Neural crest cell (in vitro differentiated cells): Measurements from ENCODE around the gene TOR4A. TPM values are rescaled to one million over a fixed set of nuclear protein-coding genes. Genes with fewer than 3 reads are reported as not detected.

Experiments used
- DNase-seq: peaks from one replicate; pipeline ENCODE4 v3.0.0; 2021; ENCODE audit warnings: low read depth, mixed read lengths, low spot score
- H3K27ac Mint-ChIP-seq: one replicate; pipeline ENCODE4 v1.8.0; 2021; ENCODE audit warnings: mild to moderate bottlenecking, mixed read lengths; ENCODE audit not compliant: unreplicated experiment
- H3K27me3 Mint-ChIP-seq: 2 replicates; pipeline ENCODE4 v1.8.0; 2021; ENCODE audit warnings: low read depth, mild to moderate bottlenecking, mixed read lengths
- H3K36me3 Mint-ChIP-seq: 2 replicates; pipeline ENCODE4 v1.8.0; 2021; ENCODE audit warnings: low read depth, mild to moderate bottlenecking, mixed read lengths
- H3K4me1 Mint-ChIP-seq: 2 replicates; pipeline ENCODE4 v1.8.0; 2021; ENCODE audit warnings: mixed read lengths
- H3K4me3 Mint-ChIP-seq: one replicate; pipeline ENCODE4 v1.8.0; 2021; ENCODE audit warnings: mild to moderate bottlenecking, mixed read lengths
- H3K9me3 Mint-ChIP-seq: 2 replicates; pipeline ENCODE4 v1.8.0; 2021; ENCODE audit warnings: mixed read lengths
- total RNA-seq: library from RNA; stranded (reverse); gene quantifications from 2 replicates; pipeline ENCODE4 v1.2.1, GENCODE V29; 2021
- TF ChIP-seq, protein P1 (sequence below): fragments of 200-600 bp; sonication (generic); conservative IDR thresholded peaks from 2 replicates; pipeline ENCODE4 v1.5.0; 2021; ENCODE audit warnings: antibody characterized with exemption, mild to moderate bottlenecking

Gene TOR4A
- total RNA-seq, 1 donor from 2014 or later, result 0.86 TPM

DNA sequence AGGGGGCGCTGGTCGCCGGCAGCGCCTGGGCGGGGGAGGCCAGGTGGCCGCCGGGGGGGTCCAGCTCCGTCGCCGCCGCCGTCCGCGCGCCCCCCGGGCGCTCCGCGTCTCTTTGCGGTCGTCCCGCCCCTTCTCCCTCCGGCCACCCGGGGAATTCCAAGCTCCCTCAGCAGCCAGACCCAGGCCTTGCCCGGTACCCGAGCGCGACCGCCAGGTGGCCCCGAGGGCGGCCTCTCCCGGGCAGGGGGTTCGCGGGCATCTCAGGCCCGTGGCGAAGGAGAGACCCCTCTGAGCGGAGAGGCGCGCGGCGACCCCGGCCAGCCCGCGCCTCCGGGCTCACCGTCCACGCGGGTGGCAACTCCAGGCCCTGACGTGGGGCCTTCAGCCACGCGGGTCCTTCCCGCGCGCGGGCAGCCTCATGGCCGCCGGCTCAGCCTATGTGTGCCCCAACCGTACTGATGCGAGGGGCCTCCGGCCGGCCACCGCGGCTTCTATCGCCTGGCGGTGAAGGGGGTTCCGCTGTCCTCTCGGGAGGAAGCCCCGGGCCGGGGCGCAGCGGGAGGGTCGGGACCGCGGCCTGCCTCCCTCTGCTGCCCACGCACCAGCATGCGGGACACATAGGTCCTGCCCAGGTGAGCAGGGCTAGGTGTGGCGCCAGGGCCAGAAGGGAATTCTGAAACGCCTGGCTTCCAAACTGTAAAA, 25.1 kb downstream of the TOR4A start:
- Mint-ChIP-seq H3K27ac (no peak overlapping the region), H3K4me3 (peak overlapping the region; percentile 64), H3K27me3 (peaks cover 20% of the 10 kb centered on the region), H3K36me3 (peaks cover 4% of the 10 kb centered on the region), H3K4me1 (peaks cover 40% of the 10 kb centered on the region), H3K9me3 (no peaks in the 10 kb centered on the region)
- TF ChIP-seq, protein P1, sequence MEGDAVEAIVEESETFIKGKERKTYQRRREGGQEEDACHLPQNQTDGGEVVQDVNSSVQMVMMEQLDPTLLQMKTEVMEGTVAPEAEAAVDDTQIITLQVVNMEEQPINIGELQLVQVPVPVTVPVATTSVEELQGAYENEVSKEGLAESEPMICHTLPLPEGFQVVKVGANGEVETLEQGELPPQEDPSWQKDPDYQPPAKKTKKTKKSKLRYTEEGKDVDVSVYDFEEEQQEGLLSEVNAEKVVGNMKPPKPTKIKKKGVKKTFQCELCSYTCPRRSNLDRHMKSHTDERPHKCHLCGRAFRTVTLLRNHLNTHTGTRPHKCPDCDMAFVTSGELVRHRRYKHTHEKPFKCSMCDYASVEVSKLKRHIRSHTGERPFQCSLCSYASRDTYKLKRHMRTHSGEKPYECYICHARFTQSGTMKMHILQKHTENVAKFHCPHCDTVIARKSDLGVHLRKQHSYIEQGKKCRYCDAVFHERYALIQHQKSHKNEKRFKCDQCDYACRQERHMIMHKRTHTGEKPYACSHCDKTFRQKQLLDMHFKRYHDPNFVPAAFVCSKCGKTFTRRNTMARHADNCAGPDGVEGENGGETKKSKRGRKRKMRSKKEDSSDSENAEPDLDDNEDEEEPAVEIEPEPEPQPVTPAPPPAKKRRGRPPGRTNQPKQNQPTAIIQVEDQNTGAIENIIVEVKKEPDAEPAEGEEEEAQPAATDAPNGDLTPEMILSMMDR, result peak; percentile 79
- peak; percentile 73 for DNase-seq

DNA sequence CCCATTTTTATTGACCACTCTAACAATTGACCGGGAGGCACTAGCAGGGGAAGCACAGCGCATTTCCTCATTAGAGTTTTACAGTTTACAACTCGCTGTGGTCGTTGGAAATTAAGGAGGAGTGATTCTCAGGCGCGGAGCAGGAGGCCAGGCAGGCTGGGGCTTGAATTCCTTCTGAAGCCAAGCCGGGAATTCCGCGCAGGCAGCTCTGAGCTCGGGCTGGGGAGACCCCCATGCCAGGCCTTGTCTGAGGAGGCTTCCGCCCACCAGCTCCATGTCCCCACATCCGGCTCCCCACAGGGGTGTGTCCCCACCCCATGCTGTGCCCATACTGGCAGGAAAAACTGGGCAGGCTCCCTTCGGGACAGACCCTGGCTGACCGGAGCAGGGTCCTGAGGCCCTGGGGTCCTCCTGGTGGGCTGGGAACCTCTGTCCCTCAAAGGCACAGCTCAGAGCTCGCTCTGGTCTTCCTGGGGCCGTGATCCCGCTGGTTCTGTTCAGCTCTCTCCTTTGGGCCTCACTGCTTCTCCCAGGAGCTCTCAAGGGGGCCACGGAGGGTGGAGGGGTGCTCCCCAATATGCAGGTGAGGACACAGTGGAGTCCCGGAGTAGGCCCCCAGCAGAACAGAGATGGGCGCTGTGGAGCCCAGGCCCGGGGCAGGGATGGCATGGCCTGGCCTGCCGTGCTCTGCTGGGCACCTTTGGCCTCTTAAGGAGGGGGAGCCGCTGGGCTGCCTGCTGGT, 25.8 kb downstream of the TOR4A start:
- Mint-ChIP-seq H3K9me3 (no peaks in the 10 kb centered on the region), H3K4me1 (peaks cover 40% of the 10 kb centered on the region), H3K27ac (peak overlapping the region; percentile 43), H3K36me3 (peaks cover 4% of the 10 kb centered on the region), H3K4me3 (peak overlapping the region; percentile 64), H3K27me3 (peaks cover 20% of the 10 kb centered on the region)
- TF ChIP-seq, protein P1, result no peak
- no peak for DNase-seq

DNA sequence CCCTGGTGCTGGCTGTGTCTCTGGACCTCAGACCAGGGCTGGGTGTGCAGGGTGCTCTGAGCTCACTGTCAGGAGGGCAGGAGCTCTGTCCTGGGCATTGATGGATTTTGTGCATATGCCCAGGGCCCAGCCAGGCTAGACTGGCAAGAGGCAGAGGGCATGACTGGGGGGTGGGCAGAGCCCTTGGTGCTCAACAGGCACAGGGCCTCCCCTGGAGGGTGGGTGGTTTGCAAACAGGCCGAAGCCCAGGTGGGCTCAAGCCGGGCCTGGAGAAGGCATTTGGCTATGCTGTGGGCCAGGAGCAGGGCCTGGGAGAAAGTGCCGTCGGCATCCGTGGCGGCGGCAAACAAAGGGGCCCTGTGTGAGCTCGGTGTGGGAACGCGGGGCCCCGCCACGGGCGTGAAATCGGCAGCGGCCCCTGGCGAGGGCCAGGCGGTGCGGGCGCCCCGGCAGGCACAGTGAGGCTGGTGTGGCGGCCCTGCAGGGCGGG, 26.4 kb downstream of the TOR4A start:
- TF ChIP-seq, protein P1, result no peak
- peak overlapping the region; percentile 64 for H3K4me3 Mint-ChIP-seq
- DNase-seq, result no peak
- no peaks in the 10 kb centered on the region for H3K9me3 Mint-ChIP-seq
- peaks cover 37% of the 10 kb centered on the region for H3K4me1 Mint-ChIP-seq
- peaks cover 18% of the 10 kb centered on the region for H3K27me3 Mint-ChIP-seq
- H3K27ac Mint-ChIP-seq, result no peak overlapping the region
- H3K36me3 Mint-ChIP-seq, result peaks cover 4% of the 10 kb centered on the region

DNA sequence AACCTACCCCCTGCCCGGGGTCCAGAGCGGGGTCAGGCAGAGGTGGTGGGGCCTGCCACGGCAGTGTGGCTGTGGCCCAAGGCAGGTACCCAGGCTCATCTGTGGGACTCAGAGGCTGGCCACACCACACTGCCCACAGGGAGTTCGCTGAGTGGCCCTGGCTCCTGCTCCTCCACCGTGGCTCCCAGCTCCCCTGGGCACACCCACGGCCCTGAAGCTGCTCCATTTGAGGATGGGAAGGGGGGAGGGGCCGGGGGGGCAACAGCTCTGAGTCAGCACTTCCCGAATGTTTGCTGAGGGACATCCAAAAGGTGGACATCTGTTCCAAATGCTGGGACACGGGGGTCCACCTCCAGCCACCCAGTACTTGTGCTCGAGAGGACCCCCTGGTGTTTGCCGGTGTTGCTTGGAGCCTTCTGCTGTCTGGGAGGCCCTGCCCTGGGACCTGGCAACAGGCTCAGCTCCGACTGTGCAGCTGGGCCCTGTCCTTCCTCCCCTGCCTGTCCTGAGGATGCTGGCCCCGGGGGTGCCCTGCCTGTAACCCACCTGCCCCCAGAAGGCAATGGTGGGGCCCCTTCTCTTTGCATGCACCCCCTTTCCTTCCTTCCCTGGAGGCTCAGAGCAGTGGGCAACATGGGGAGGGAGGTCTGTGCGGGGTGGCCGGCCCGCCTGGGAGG, 27.0 kb downstream of the TOR4A start:
- H3K4me1 Mint-ChIP-seq, result peaks cover 32% of the 10 kb centered on the region
- H3K27ac Mint-ChIP-seq, result no peak overlapping the region
- TF ChIP-seq, protein P1, result peak; percentile 28
- H3K4me3 Mint-ChIP-seq, result peak overlapping the region; percentile 79
- no peak for DNase-seq
- H3K9me3 Mint-ChIP-seq, result no peaks in the 10 kb centered on the region
- peaks cover 13% of the 10 kb centered on the region for H3K27me3 Mint-ChIP-seq
- peaks cover 4% of the 10 kb centered on the region for H3K36me3 Mint-ChIP-seq

DNA sequence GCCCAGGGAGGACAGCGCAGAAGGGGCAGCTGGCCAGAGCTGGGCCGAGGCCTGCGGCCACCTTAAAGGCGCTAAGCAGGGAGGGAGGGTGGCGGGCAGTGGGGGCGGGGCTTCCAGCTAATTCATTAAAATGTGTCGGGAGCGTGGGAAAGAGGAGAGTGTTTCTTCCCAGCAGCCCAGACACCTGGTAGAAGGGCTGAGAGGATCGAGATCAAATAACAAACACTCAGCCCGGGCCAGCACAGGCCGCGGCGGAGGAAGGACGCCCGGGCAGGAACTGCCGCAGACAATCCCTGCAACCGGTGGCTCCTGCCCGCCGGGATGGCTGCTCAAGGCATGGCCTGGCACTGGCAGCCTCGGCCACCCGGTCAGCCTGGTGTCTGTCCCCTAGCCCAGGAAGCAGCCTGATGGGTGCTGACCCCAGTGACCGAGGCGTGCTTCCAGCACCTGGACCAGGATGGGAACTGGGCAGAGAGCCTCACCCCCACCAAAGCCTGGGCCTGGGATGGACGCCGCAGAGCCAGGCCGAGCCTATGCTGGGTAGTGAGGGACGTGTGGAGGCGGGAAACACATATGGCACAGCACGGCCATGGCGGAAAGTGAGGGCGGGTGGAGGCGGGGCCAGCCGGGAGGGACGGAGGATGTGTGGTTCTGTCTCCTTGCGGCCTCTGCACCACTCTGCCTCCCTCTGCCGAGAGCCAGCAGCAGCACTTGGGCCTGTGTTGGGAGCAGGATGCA, 27.7 kb downstream of the TOR4A start:
- no peak for DNase-seq
- no peak overlapping the region for H3K27ac Mint-ChIP-seq
- H3K9me3 Mint-ChIP-seq, result no peaks in the 10 kb centered on the region
- H3K27me3 Mint-ChIP-seq, result peaks cover 8% of the 10 kb centered on the region
- H3K4me1 Mint-ChIP-seq, result peaks cover 25% of the 10 kb centered on the region
- H3K36me3 Mint-ChIP-seq, result no peaks in the 10 kb centered on the region
- H3K4me3 Mint-ChIP-seq, result peak overlapping the region; percentile 79
- TF ChIP-seq, protein P1, result no peak
